H1 (cell line): ENCODE data around the gene MILR1. TPM values are rescaled to one million over a fixed set of nuclear protein-coding genes. Genes with fewer than 3 reads are reported as not detected.

Source experiments
- CTCF ChIA-PET: fragments of 300-600 bp; sonication (Branson Sonifier 250); formaldehyde crosslinking; loops from one replicate; lab custom pipeline; 2021; ENCODE audit not compliant: partially characterized antibody; lab: Charles Lee
- POLR2A ChIA-PET: fragments of 300-600 bp; sonication (Branson Sonifier 250); formaldehyde crosslinking; loops from one replicate; lab custom pipeline; 2021; ENCODE audit warnings: inconsistent platforms; ENCODE audit not compliant: partially characterized antibody; lab: Charles Lee
- DNase-seq, 2 experiments: peaks; one replicate each; pipeline versions ENCODE4 v3.0.0 to v3.0.0-alpha.2; 2010 to 2022; ENCODE audit warnings: low spot score in 2 of 2, low read depth in 1 of 2, mixed read lengths in 1 of 2
- FAIRE-seq: peaks from 2 replicates; lab custom pipeline; 2011; peaks lifted over from hg19 to GRCh38; lab: Jason Lieb, UNC
- H2AFZ ChIP-seq: 2 replicates; pipeline ENCODE4 v1.8.1; 2012; ENCODE audit warnings: low read length, inconsistent platforms
- H2AK5ac ChIP-seq: 2 replicates; pipeline ENCODE4 v1.6.1; 2013; ENCODE audit warnings: low read depth, low read length
- H2BK120ac ChIP-seq: replicated peaks from 2 replicates; pipeline ENCODE3; 2013; ENCODE audit warnings: low read depth, low read length, inconsistent platforms
- H2BK12ac ChIP-seq: 2 replicates; pipeline ENCODE4 v1.6.1; 2013; ENCODE audit warnings: low read depth, low read length
- H2BK15ac ChIP-seq: 2 replicates; pipeline ENCODE4 v1.6.1; 2013; ENCODE audit warnings: low read length
- H2BK20ac ChIP-seq: 2 replicates; pipeline ENCODE4 v1.6.1; 2013; ENCODE audit warnings: low read length
- H2BK5ac ChIP-seq: 2 replicates; pipeline ENCODE4 v1.6.1; 2013; ENCODE audit warnings: low read depth, low read length
- H3K14ac ChIP-seq: 2 replicates; pipeline ENCODE4 v1.6.1; 2013; ENCODE audit warnings: inconsistent platforms; ENCODE audit not compliant: insufficient read length
- H3K18ac ChIP-seq: 2 replicates; pipeline ENCODE4 v1.6.1; 2013; ENCODE audit warnings: low read length; ENCODE audit errors: extremely low read depth
- H3K23ac ChIP-seq: 2 replicates; pipeline ENCODE4 v1.6.1; 2013; ENCODE audit warnings: inconsistent platforms; ENCODE audit not compliant: insufficient read length
- H3K23me2 ChIP-seq: 2 replicates; pipeline ENCODE4 v1.6.1; 2013; ENCODE audit warnings: low read depth, low read length
- H3K27ac ChIP-seq: 2 replicates; pipeline ENCODE4 v1.6.1; 2011; ENCODE audit warnings: low read depth, low read length, inconsistent platforms
- H3K27me3 ChIP-seq, 4 experiments: replicated peaks in 1 of 4; 1 replicate in 1 of 4; 2 replicates in 3 of 4; pipeline versions ENCODE4 v1.6.1 to v1.8.1; 2011 to 2013; ENCODE audit warnings: low read length in 3 of 4, mild to moderate bottlenecking in 3 of 4, inconsistent platforms in 2 of 4, mixed read lengths in 2 of 4, moderate library complexity in 1 of 4; ENCODE audit not compliant: control insufficient read depth in 3 of 4, insufficient read depth in 3 of 4; ENCODE audit errors: extremely low read depth in 1 of 4
- H3K36me3 ChIP-seq, 4 experiments: 2 replicates each; pipeline versions ENCODE4 v1.6.1 to v1.8.1; 2011 to 2013; ENCODE audit warnings: mild to moderate bottlenecking in 4 of 4, low read length in 3 of 4, moderate library complexity in 2 of 4, control low read depth in 1 of 4, inconsistent platforms in 1 of 4; ENCODE audit not compliant: insufficient read depth in 4 of 4, control insufficient read depth in 2 of 4
- H3K4ac ChIP-seq: replicated peaks from 2 replicates; pipeline ENCODE3; 2013; ENCODE audit warnings: low read length, low read depth, mixed read lengths, inconsistent platforms; ENCODE audit not compliant: insufficient read length
- H3K4me1 ChIP-seq, 4 experiments: replicated peaks in 1 of 4; 1 replicate in 1 of 4; 2 replicates in 3 of 4; pipeline versions ENCODE4 v1.6.1 to v1.8.1; 2011 to 2013; ENCODE audit warnings: low read length in 3 of 4, inconsistent platforms in 2 of 4, mixed read lengths in 1 of 4; ENCODE audit not compliant: insufficient read depth in 4 of 4, control insufficient read depth in 3 of 4
- H3K4me2 ChIP-seq, 2 experiments: 2 replicates each; pipeline versions ENCODE4 v1.6.1 to v1.8.1; 2011 to 2013; ENCODE audit warnings: low read depth in 2 of 2, low read length in 2 of 2, control low read depth in 1 of 2, inconsistent platforms in 1 of 2, mild to moderate bottlenecking in 1 of 2; ENCODE audit not compliant: insufficient read depth in 1 of 2
- H3K4me3 ChIP-seq, 4 experiments: fragments of 200-600, 300-600 bp in 1 of 4; sonication (generic), shearing (Covaris generic), sonication (Bioruptor Twin) in 1 of 4; 2 replicates each; pipeline versions ENCODE4 v1.5.1 to v1.8.1; 2011 to 2016; ENCODE audit warnings: low read length in 4 of 4, low read depth in 3 of 4, control low read depth in 2 of 4, inconsistent platforms in 2 of 4, mild to moderate bottlenecking in 2 of 4, mixed read lengths in 1 of 4, moderate library complexity in 1 of 4; ENCODE audit not compliant: insufficient read depth in 2 of 4; ENCODE audit errors: extremely low read depth in 1 of 4
- H3K56ac ChIP-seq: replicated peaks from 2 replicates; pipeline ENCODE3; 2013; ENCODE audit warnings: low read depth, mild to moderate bottlenecking, mixed read lengths, low read length, inconsistent platforms; ENCODE audit not compliant: insufficient read length
- H3K79me1 ChIP-seq: 2 replicates; pipeline ENCODE4 v1.6.1; 2013; ENCODE audit warnings: low read depth, low read length, control low read depth
- H3K79me2 ChIP-seq, 2 experiments: 2 replicates each; pipeline versions ENCODE4 v1.6.1 to v1.8.1; 2012 to 2013; ENCODE audit warnings: low read length in 2 of 2, mild to moderate bottlenecking in 2 of 2, inconsistent platforms in 1 of 2; ENCODE audit not compliant: insufficient read depth in 2 of 2, control insufficient read depth in 1 of 2
- H3K9ac ChIP-seq, 4 experiments: replicated peaks in 1 of 4; 1 replicate in 1 of 4; 2 replicates in 3 of 4; pipeline versions ENCODE4 v1.6.1 to v1.8.1; 2011 to 2013; ENCODE audit warnings: low read depth in 3 of 4, low read length in 3 of 4, control low read depth in 2 of 4, mild to moderate bottlenecking in 2 of 4, moderate library complexity in 2 of 4, inconsistent platforms in 1 of 4; ENCODE audit errors: extremely low read depth in 1 of 4
- H3K9me3 ChIP-seq, 2 experiments: 2 replicates each; pipeline versions ENCODE4 v1.6.1 to v1.8.1; 2012 to 2013; ENCODE audit warnings: mild to moderate bottlenecking in 2 of 2, moderate library complexity in 2 of 2, control low read depth in 1 of 2, inconsistent platforms in 1 of 2, low read depth in 1 of 2, low read length in 1 of 2, mixed read lengths in 1 of 2; ENCODE audit not compliant: insufficient read depth in 2 of 2
- H4K20me1 ChIP-seq, 2 experiments: replicated peaks in 1 of 2; 2 replicates each; pipeline versions ENCODE3 to v1.8.1; 2011 to 2013; ENCODE audit warnings: inconsistent platforms in 2 of 2, low read length in 2 of 2, mild to moderate bottlenecking in 1 of 2; ENCODE audit not compliant: insufficient read depth in 2 of 2, control insufficient read depth in 1 of 2
- H4K5ac ChIP-seq: 2 replicates; pipeline ENCODE4 v1.6.1; 2013; ENCODE audit warnings: low read length, low read depth, mixed read lengths, inconsistent platforms; ENCODE audit not compliant: insufficient read length
- H4K8ac ChIP-seq: 2 replicates; pipeline ENCODE4 v1.8.0; 2013; ENCODE audit warnings: mild to moderate bottlenecking, moderate library complexity, low read length, inconsistent platforms; ENCODE audit not compliant: insufficient read depth; ENCODE audit errors: extremely low read depth
- H4K91ac ChIP-seq: replicated peaks from 2 replicates; pipeline ENCODE3; 2013; ENCODE audit warnings: low read length, mixed read lengths, inconsistent platforms; ENCODE audit not compliant: insufficient read length
- CEBPB ChIP-seq: IDR thresholded peaks from 2 replicates; pipeline ENCODE4 v1.6.1; 2012; ENCODE audit warnings: low read depth, low read length
- CREB1 ChIP-seq: IDR thresholded peaks from 2 replicates; pipeline ENCODE4 v1.6.1; 2012; ENCODE audit warnings: inconsistent platforms
- CTCF ChIP-seq, 3 experiments: IDR thresholded peaks; 1 replicate in 2 of 3; 2 replicates in 1 of 3; pipeline versions ENCODE4 v1.5.1 to v1.6.1; 2011; ENCODE audit warnings: low read length in 3 of 3, mild to moderate bottlenecking in 3 of 3, inconsistent platforms in 2 of 3, low read depth in 1 of 3, moderate library complexity in 1 of 3; ENCODE audit not compliant: insufficient read depth in 1 of 3; ENCODE audit errors: control extremely low read depth in 1 of 3
- RAD21 ChIP-seq, 2 experiments: IDR thresholded peaks in 1 of 2; conservative IDR thresholded peaks in 1 of 2; 2 replicates each; pipeline ENCODE4 v1.6.1; 2011; ENCODE audit warnings: low read depth in 2 of 2, low read length in 2 of 2, improper control_type of control experiment in 1 of 2, inconsistent platforms in 1 of 2, mild to moderate bottlenecking in 1 of 2, moderate library complexity in 1 of 2
- WGBS, 2 experiments: shearing (Covaris generic) in 1 of 2; methylation state at CpG; one replicate each; pipeline versions ENCODE4 v1.1.6 to v1.1.7; 2013 to 2015; ENCODE audit warnings: low lambda C conversion rate in 2 of 2, mixed read lengths in 2 of 2, inconsistent platforms in 1 of 2, low coverage in 1 of 2, missing lambda C conversion rate in 1 of 2; ENCODE audit not compliant: insufficient replicate concordance in 2 of 2, insufficient coverage in 1 of 2, insufficient read length in 1 of 2; ENCODE audit errors: extremely low coverage in 1 of 2, missing lambda C conversion rate in 1 of 2; 5-methylcytosine and 5-hydroxymethylcytosine counted together
- polyA plus RNA-seq, 7 experiments: library from polyadenylated mRNA; depleted of rRNA in 3 of 7; stranded (reverse) in 5 of 7; unstranded in 2 of 7; fragments of >200 nt in 5 of 7; fragments of 200-250 nt in 2 of 7; gene quantifications; 1 replicate in 5 of 7; 2 replicates in 1 of 7; 4 replicates in 1 of 7; pipeline versions ENCODE4 v1.2.1 to v1.2.3, GENCODE V29; 2011 to 2013; ENCODE audit warnings: missing spikeins in 2 of 7, mixed read lengths in 2 of 7
- total RNA-seq: library from RNA; stranded (reverse); fragmentation: NEBNext Ultra II Directional; extraction: Animal tissue kit (Norgen Biotek cat#: 25700); gene quantifications from 2 replicates; pipeline ENCODE4 v1.2.1, GENCODE V29; 2021

The MILR1 gene
- total and polyA plus RNA-seq, 2 of the 8 experiments (the other 6 are each of a cell fraction or from before 2014, with no cell fraction given) = not detected

DNA sequence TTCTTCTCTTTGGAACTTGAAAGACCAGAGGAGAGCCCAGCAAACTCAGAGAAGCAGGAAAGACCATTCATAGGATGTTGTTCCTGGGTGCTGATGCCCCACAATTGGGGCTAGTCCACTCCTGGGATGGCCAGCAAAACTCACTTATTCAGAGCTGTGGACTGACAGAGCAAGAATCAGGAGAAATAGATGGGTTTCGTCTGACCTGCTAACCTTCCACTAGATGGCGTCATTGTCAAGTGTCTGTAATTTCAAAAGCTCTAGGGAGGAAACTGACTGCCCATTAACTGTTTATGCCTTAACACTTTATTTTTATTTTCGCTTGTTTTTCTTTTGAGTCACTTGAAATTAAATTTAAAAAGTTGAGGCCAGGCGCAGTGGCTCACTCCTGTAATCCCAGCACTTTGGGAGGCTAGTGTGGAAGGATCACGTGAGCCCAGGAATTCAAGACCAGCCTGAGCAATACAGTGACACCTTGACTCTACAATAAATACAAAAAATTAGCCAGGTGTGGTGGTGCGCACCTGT lies 28.7 kb upstream of the MILR1 start:
- H2BK20ac ChIP-seq = no peak overlapping the region
- H2BK15ac ChIP-seq = no peak overlapping the region
- H3K4ac ChIP-seq = no peak overlapping the region
- H2BK5ac ChIP-seq = no peak overlapping the region
- POLR2A ChIA-PET = interaction anchor here (0.6 to 3.6 kb wide), 7 partner anchors 66 to 273 kb away, joined by 3 to 39 read pairs (median 4); partner anchors contain the start of genes CEP95, DDX5 and POLG2
- H2BK12ac ChIP-seq = no peak overlapping the region
- H3K27me3 ChIP-seq = no peaks in the 10 kb centered on the region
- no peak overlapping the region for H3K4me3 ChIP-seq
- H2AK5ac ChIP-seq = no peak overlapping the region
- no peak overlapping the region for H2AFZ ChIP-seq
- H3K56ac ChIP-seq = no peak overlapping the region
- H2BK120ac ChIP-seq = no peak overlapping the region
- H3K79me1 ChIP-seq = no peaks in the 10 kb centered on the region
- no peak for FAIRE-seq
- H3K4me2 ChIP-seq = no peak overlapping the region
- TF ChIP-seq CREB1 (no peak), CEBPB (no peak), RAD21 (IDR thresholded peaks at IDR 0.05 in 1 of 2, conservative IDR thresholded peaks at IDR 0.05 in 1 of 2; ENCODE audit: low read depth in 2 of 2, low read length in 2 of 2) (peak; percentile 82), CTCF (IDR thresholded peaks at IDR 0.05; ENCODE audit: control extremely low read depth in 1 of 3, insufficient read depth in 1 of 3, low read depth in 1 of 3, low read length in 3 of 3) (peak in 2 of 3 experiments; percentile 61 to 78; a peak in 3 of 4 replicates)
- no peak for DNase-seq
- no peaks in the 10 kb centered on the region for H4K20me1 ChIP-seq
- CTCF ChIA-PET = interaction anchor here (0.6 to 14.1 kb wide), 48 partner anchors 10 to 229 kb away, joined by 3 to 348 read pairs (median 6); partner anchors contain the start of gene POLG2
- no peak overlapping the region for H3K14ac ChIP-seq
- no peak overlapping the region for H3K27ac ChIP-seq
- H3K36me3 ChIP-seq = no peaks in the 10 kb centered on the region
- H3K9me3 ChIP-seq = peaks cover 0 to under 1% of the 10 kb centered on the region in 2 experiments; a peak in 1 of 4 replicates
- H4K8ac ChIP-seq = no peak overlapping the region
- no peak overlapping the region for H3K18ac ChIP-seq
- no peak overlapping the region for H4K91ac ChIP-seq
- H3K79me2 ChIP-seq = no peaks in the 10 kb centered on the region
- H3K9ac ChIP-seq = no peak overlapping the region
- no peak overlapping the region for H3K23ac ChIP-seq
- H4K5ac ChIP-seq = no peak overlapping the region
- no peaks in the 10 kb centered on the region for H3K23me2 ChIP-seq
- peaks cover 0 to 3% (median 0%) of the 10 kb centered on the region in 4 experiments; a peak in 1 of 7 replicates for H3K4me1 ChIP-seq
- WGBS, 2 experiments = 43% methylated on average over 6 of the region's 6 CpGs; no CpG with 5 or more reads in 1 of the 2 experiments
